ENCODE measurements around the gene DRC3.
A peak's percentile ranks its signal among the peaks of the same experiment; 100 is the strongest.
"Not testable (repeated sequence)": the region's sequence is repeated elsewhere in the genome, so short reads cannot be mapped to it uniquely, and the experiment has no call there.

DRC3 gene

GRCh38 chr17:17934806-17935205 lies 37.9 kb upstream of the DRC3 start:
- Mint-ChIP-seq H3K36me3 (ENCODE audit: insufficient read depth) (no peaks in the 10 kb centered on the region), H3K27me3 (no peaks in the 10 kb centered on the region), H3K4me3 (no peak overlapping the region), H3K27ac (peak overlapping the region in 1 of 2 donors; percentile 21), H3K4me1 (ENCODE audit: low read depth in 2 of 2) (peaks cover 15 to 24% of the 10 kb centered on the region in 2 donors), H3K9me3 (no peaks in the 10 kb centered on the region)
- ATAC-seq (replicated peaks) (no peak), DNase-seq (no peak)

- peaks cover 15 to 24% of the 10 kb centered on the region in 2 donors for H3K4me1 Mint-ChIP-seq (ENCODE audit: low read depth in 2 of 2)
- H3K36me3 Mint-ChIP-seq (ENCODE audit: insufficient read depth) = no peaks in the 10 kb centered on the region
- peak overlapping the region in 1 of 2 donors; percentile 53 for H3K27ac Mint-ChIP-seq
- no peaks in the 10 kb centered on the region for H3K27me3 Mint-ChIP-seq
- H3K9me3 Mint-ChIP-seq = no peaks in the 10 kb centered on the region
- no peak for ATAC-seq (replicated peaks)
- DNase-seq = no peak
- H3K4me3 Mint-ChIP-seq = peak overlapping the region in 1 of 2 donors; percentile 18
Observed at GRCh38 chr17:17935321-17936271, 37.1 kb upstream of the DRC3 start.

- Mint-ChIP-seq H3K4me1 (ENCODE audit: low read depth in 2 of 2) (peaks cover 19 to 22% of the 10 kb centered on the region in 2 donors), H3K27me3 (no peaks in the 10 kb centered on the region), H3K27ac (no peak overlapping the region), H3K36me3 (ENCODE audit: insufficient read depth) (no peaks in the 10 kb centered on the region), H3K9me3 (no peaks in the 10 kb centered on the region), H3K4me3 (no peak overlapping the region)
- ATAC-seq (replicated peaks) (no peak), DNase-seq (no peak)
Observed at GRCh38 chr17:17937201-17937853, 35.3 kb upstream of the DRC3 start.

GRCh38 chr17:17937958-17938357 lies 34.7 kb upstream of the DRC3 start:
- no peak for DNase-seq
- Mint-ChIP-seq H3K27me3 (no peaks in the 10 kb centered on the region), H3K4me1 (ENCODE audit: low read depth in 2 of 2) (peaks cover 19 to 22% of the 10 kb centered on the region in 2 donors), H3K9me3 (no peaks in the 10 kb centered on the region), H3K36me3 (ENCODE audit: insufficient read depth) (no peaks in the 10 kb centered on the region), H3K4me3 (no peak overlapping the region), H3K27ac (peak overlapping the region in 1 of 2 donors; percentile 17)
- ATAC-seq (replicated peaks) = no peak

- no peaks in the 10 kb centered on the region for H3K27me3 Mint-ChIP-seq
- no peak for DNase-seq
- peaks cover 25 to 27% of the 10 kb centered on the region in 2 donors for H3K4me1 Mint-ChIP-seq (ENCODE audit: low read depth in 2 of 2)
Observed at GRCh38 chr17:17938388-17939107, 34.1 kb upstream of the DRC3 start.

GRCh38 chr17:17939941-17940340 lies 32.7 kb upstream of the DRC3 start:
- H3K4me1 Mint-ChIP-seq (ENCODE audit: low read depth in 2 of 2) = peaks cover 25 to 31% of the 10 kb centered on the region in 2 donors

More at GRCh38 chr17:17938388-17939107, 34.1 kb upstream of the DRC3 start:
- Mint-ChIP-seq H3K9me3 (no peaks in the 10 kb centered on the region), H3K27ac (peak overlapping the region in 1 of 2 donors; percentile 17), H3K4me3 (no peak overlapping the region), H3K36me3 (ENCODE audit: insufficient read depth) (no peaks in the 10 kb centered on the region)
- no peak for ATAC-seq (replicated peaks)

GRCh38 chr17:17940441-17940911 lies 32.2 kb upstream of the DRC3 start:
- Mint-ChIP-seq H3K27me3 (no peaks in the 10 kb centered on the region), H3K4me3 (no peak overlapping the region), H3K9me3 (no peaks in the 10 kb centered on the region), H3K36me3 (ENCODE audit: insufficient read depth) (no peaks in the 10 kb centered on the region), H3K27ac (no peak overlapping the region), H3K4me1 (ENCODE audit: low read depth in 2 of 2) (peaks cover 23 to 26% of the 10 kb centered on the region in 2 donors)
- ATAC-seq (replicated peaks) (no peak), DNase-seq (no peak)

More at GRCh38 chr17:17939941-17940340, 32.7 kb upstream of the DRC3 start:
- not testable (repeated sequence) for DNase-seq; H3K4me3 Mint-ChIP-seq; H3K36me3 Mint-ChIP-seq (ENCODE audit: insufficient read depth); H3K27ac Mint-ChIP-seq; H3K27me3 Mint-ChIP-seq; ATAC-seq (replicated peaks); H3K9me3 Mint-ChIP-seq

GRCh38 chr17:17941015-17941414 lies 31.6 kb upstream of the DRC3 start:
- H3K4me3 Mint-ChIP-seq = no peak overlapping the region
- H3K9me3 Mint-ChIP-seq = no peaks in the 10 kb centered on the region
- H3K27ac Mint-ChIP-seq = no peak overlapping the region
- no peaks in the 10 kb centered on the region for H3K27me3 Mint-ChIP-seq
- peaks cover 21 to 23% of the 10 kb centered on the region in 2 donors for H3K4me1 Mint-ChIP-seq (ENCODE audit: low read depth in 2 of 2)
- H3K36me3 Mint-ChIP-seq (ENCODE audit: insufficient read depth) = no peaks in the 10 kb centered on the region
- ATAC-seq (replicated peaks) (no peak), DNase-seq (no peak)

- ATAC-seq (replicated peaks) (no peak), DNase-seq (no peak)
- no peaks in the 10 kb centered on the region for H3K27me3 Mint-ChIP-seq
- H3K36me3 Mint-ChIP-seq (ENCODE audit: insufficient read depth) = no peaks in the 10 kb centered on the region
- H3K4me3 Mint-ChIP-seq = no peak overlapping the region
- H3K9me3 Mint-ChIP-seq = no peaks in the 10 kb centered on the region
- H3K4me1 Mint-ChIP-seq (ENCODE audit: low read depth in 2 of 2) = peaks cover 12 to 18% of the 10 kb centered on the region in 2 donors
- H3K27ac Mint-ChIP-seq = no peak overlapping the region
Observed at GRCh38 chr17:17942846-17943245, 29.8 kb upstream of the DRC3 start.

GRCh38 chr17:17943281-17943984 lies 29.2 kb upstream of the DRC3 start:
- DNase-seq (no peak), ATAC-seq (replicated peaks) (no peak)
- H3K4me3 Mint-ChIP-seq = no peak overlapping the region
- H3K9me3 Mint-ChIP-seq = no peaks in the 10 kb centered on the region
- H3K27ac Mint-ChIP-seq = no peak overlapping the region
- H3K36me3 Mint-ChIP-seq (ENCODE audit: insufficient read depth) = no peaks in the 10 kb centered on the region
- H3K4me1 Mint-ChIP-seq (ENCODE audit: low read depth in 2 of 2) = peaks cover 11 to 18% of the 10 kb centered on the region in 2 donors
- H3K27me3 Mint-ChIP-seq = no peaks in the 10 kb centered on the region

- peaks cover 13 to 22% of the 10 kb centered on the region in 2 donors for H3K4me1 Mint-ChIP-seq (ENCODE audit: low read depth in 2 of 2)
- H3K9me3 Mint-ChIP-seq = no peaks in the 10 kb centered on the region
- ATAC-seq (replicated peaks) (no peak), DNase-seq (no peak)
- no peaks in the 10 kb centered on the region for H3K27me3 Mint-ChIP-seq
- no peaks in the 10 kb centered on the region for H3K36me3 Mint-ChIP-seq (ENCODE audit: insufficient read depth)
- no peak overlapping the region for H3K27ac Mint-ChIP-seq
- H3K4me3 Mint-ChIP-seq = no peak overlapping the region
Observed at GRCh38 chr17:17944242-17944641, 28.4 kb upstream of the DRC3 start.

GRCh38 chr17:17944743-17945142 lies 27.9 kb upstream of the DRC3 start:
- DNase-seq (no peak), ATAC-seq (replicated peaks) (no peak)
- Mint-ChIP-seq H3K4me1 (ENCODE audit: low read depth in 2 of 2) (peaks cover 16 to 22% of the 10 kb centered on the region in 2 donors), H3K4me3 (no peak overlapping the region), H3K9me3 (no peaks in the 10 kb centered on the region), H3K27ac (peak overlapping the region in 1 of 2 donors; percentile 35), H3K36me3 (ENCODE audit: insufficient read depth) (no peaks in the 10 kb centered on the region), H3K27me3 (no peaks in the 10 kb centered on the region)

- Mint-ChIP-seq H3K4me3 (no peak overlapping the region), H3K36me3 (ENCODE audit: insufficient read depth) (no peaks in the 10 kb centered on the region), H3K27ac (peak overlapping the region in 1 of 2 donors; percentile 11), H3K9me3 (no peaks in the 10 kb centered on the region), H3K4me1 (ENCODE audit: low read depth in 2 of 2) (peaks cover 16 to 22% of the 10 kb centered on the region in 2 donors), H3K27me3 (no peaks in the 10 kb centered on the region)
- DNase-seq = no peak
- no peak for ATAC-seq (replicated peaks)
Observed at GRCh38 chr17:17946093-17946492, 26.6 kb upstream of the DRC3 start.

Measured in effector memory CD8-positive, alpha-beta T cell (primary cell).